ENCODE measurements around the gene SCO2. TPM values are rescaled to one million over a fixed set of nuclear protein-coding genes. Genes with fewer than 3 reads are reported as not detected.

Gene SCO2
- total and polyA plus RNA-seq, 9 of the 15 experiments (the other 6 are each of a cell fraction or from before 2014, with no cell fraction given): 0.34 to 4.0 (median 1.1) TPM; not detected in 3

- TF ChIP-seq PPARD (CRISPR knock-in tag; IDR thresholded peaks at IDR 0.05) (no peak), SMC3 (conservative IDR thresholded peaks at IDR 0.05; ENCODE audit: insufficient read depth, low read depth, low read length) (no peak), ZBTB26 (CRISPR knock-in tag; IDR thresholded peaks at IDR 0.05) (no peak), POLR2B (IDR thresholded peaks at IDR 0.05; ENCODE audit: low read depth, partially characterized antibody) (peak; percentile 62), ZNF764 (CRISPR knock-in tag; IDR thresholded peaks at IDR 0.05; ENCODE audit: low read depth) (no peak), HMBOX1 (IDR thresholded peaks at IDR 0.05) (no peak), ZNF146 (CRISPR knock-in tag; IDR thresholded peaks at IDR 0.05; ENCODE audit: unreplicated experiment) (no peak), SP2 (IDR thresholded peaks at IDR 0.05; ENCODE audit: extremely low read depth, low read depth, low read length, poor library complexity, severe bottlenecking) (no peak), ZNF197 (CRISPR knock-in tag; IDR thresholded peaks at IDR 0.05; ENCODE audit: low read depth) (no peak), TCF3 (CRISPR knock-in tag; IDR thresholded peaks at IDR 0.05) (no peak), SRF (CRISPR knock-in tag; IDR thresholded peaks at IDR 0.05) (no peak), CAMTA2 (CRISPR knock-in tag; conservative IDR thresholded peaks at IDR 0.05) (no peak), MAFK (IDR thresholded peaks at IDR 0.05; ENCODE audit: low read length) (no peak), ARID1B (IDR thresholded peaks at IDR 0.05) (no peak), BRD9 (IDR thresholded peaks at IDR 0.05; ENCODE audit: low read depth, partially characterized antibody) (no peak), ZNF780A (CRISPR knock-in tag; IDR thresholded peaks at IDR 0.05) (no peak), KDM5B (IDR thresholded peaks at IDR 0.05; ENCODE audit: insufficient replicate concordance, low read depth, low read length) (peak; percentile 28), NR2C1 (IDR thresholded peaks at IDR 0.05) (no peak), NR2C1 (tag; IDR thresholded peaks at IDR 0.05) (no peak), ZBTB33 (CRISPR knock-in tag; IDR thresholded peaks at IDR 0.05) (peak; percentile 78), SMARCC2 (IDR thresholded peaks at IDR 0.05; ENCODE audit: low read depth) (no peak), PRPF4 (IDR thresholded peaks at IDR 0.05; ENCODE audit: insufficient read depth, low read depth, low read length, poor library complexity, severe bottlenecking) (no peak), ESRRA (IDR thresholded peaks at IDR 0.05; ENCODE audit: borderline replicate concordance, low read depth) (no peak), KAT7 (CRISPR knock-in tag; IDR thresholded peaks at IDR 0.05; ENCODE audit: borderline replicate concordance) (no peak), DDX20 (tag; IDR thresholded peaks at IDR 0.05; ENCODE audit: low read depth) (no peak)
These were observed 39.9 kb downstream of the SCO2 start (continued) for GRCh38 chr22:50485221-50486131.
